ENCODE measurements around the gene CCDC170. TPM values are rescaled to one million over a fixed set of nuclear protein-coding genes. Genes with fewer than 3 reads are reported as not detected.

The CCDC170 gene
- total and polyA plus RNA-seq, 2 of the 8 experiments (the other 6 are each of a cell fraction or from before 2014, with no cell fraction given), result 0.06 to 0.09 TPM

- no peaks in the 10 kb centered on the region; a peak in 2 of 7 replicates for H3K4me1 ChIP-seq (replicated peaks in 1 of 4; ENCODE audit: control insufficient read depth in 3 of 4, insufficient read depth in 4 of 4, low read length in 3 of 4)
- H4K91ac ChIP-seq (replicated peaks; ENCODE audit: insufficient read length, low read length), result no peak overlapping the region
- no peak overlapping the region for H2AFZ ChIP-seq (ENCODE audit: low read length)
- no peak overlapping the region for H3K9ac ChIP-seq (replicated peaks in 1 of 4; ENCODE audit: extremely low read depth in 1 of 4, low read depth in 3 of 4, low read length in 3 of 4)
- ChIA-PET POLR2A (ENCODE audit: partially characterized antibody) (no interaction called here), CTCF (ENCODE audit: partially characterized antibody) (interaction anchor here (0.6 to 0.9 kb wide), 2 partner anchors 20 to 33 kb away, joined by 3 read pairs; no protein-coding TSS in a partner anchor)
- DNase-seq (ENCODE audit: low read depth in 1 of 2, low spot score in 2 of 2), result no peak
- H3K4me3 ChIP-seq (ENCODE audit: extremely low read depth in 1 of 4, insufficient read depth in 2 of 4, low read depth in 3 of 4, low read length in 4 of 4), result no peak overlapping the region
- no peaks in the 10 kb centered on the region for H3K79me1 ChIP-seq (ENCODE audit: low read depth, low read length)
- H2BK15ac ChIP-seq (ENCODE audit: low read length), result no peak overlapping the region
- no peak overlapping the region for H2BK20ac ChIP-seq (ENCODE audit: low read length)
- H3K4ac ChIP-seq (replicated peaks; ENCODE audit: insufficient read length, low read depth, low read length), result no peak overlapping the region
- H3K23me2 ChIP-seq (ENCODE audit: low read depth, low read length), result no peaks in the 10 kb centered on the region
- no peak overlapping the region for H4K5ac ChIP-seq (ENCODE audit: insufficient read length, low read depth, low read length)
- H4K20me1 ChIP-seq (replicated peaks in 1 of 2; ENCODE audit: control insufficient read depth in 1 of 2, insufficient read depth in 2 of 2, low read length in 2 of 2), result no peaks in the 10 kb centered on the region
- WGBS, 2 experiments (ENCODE audit: extremely low coverage in 1 of 2, insufficient coverage in 1 of 2, insufficient read length in 1 of 2, insufficient replicate concordance in 2 of 2, low coverage in 1 of 2, low lambda C conversion rate in 2 of 2, missing lambda C conversion rate in 1 of 2), result 82% methylated on average over 4 of the region's 4 CpGs; no CpG with 5 or more reads in 1 of the 2 experiments
- no peak overlapping the region for H2BK12ac ChIP-seq (ENCODE audit: low read depth, low read length)
- H3K27me3 ChIP-seq (replicated peaks in 1 of 4; ENCODE audit: control insufficient read depth in 3 of 4, extremely low read depth in 1 of 4, insufficient read depth in 3 of 4, low read length in 3 of 4), result no peaks in the 10 kb centered on the region
- H3K14ac ChIP-seq (ENCODE audit: insufficient read length), result no peak overlapping the region
- TF ChIP-seq NRF1 (IDR thresholded peaks at IDR 0.05; ENCODE audit: low read depth, low read length) (no peak), POLR2AphosphoS5 (IDR thresholded peaks at IDR 0.05; ENCODE audit: low read depth, low read length) (no peak), CREB1 (IDR thresholded peaks at IDR 0.05) (no peak), KDM4A (IDR thresholded peaks at IDR 0.05; ENCODE audit: low read depth, low read length, severe bottlenecking) (no peak)
- peaks cover 2 to 6% of the 10 kb centered on the region in 2 experiments; a peak in 2 of 4 replicates for H3K9me3 ChIP-seq (ENCODE audit: insufficient read depth in 2 of 2, low read depth in 1 of 2, low read length in 1 of 2)
- H3K27ac ChIP-seq (ENCODE audit: low read depth, low read length), result no peak overlapping the region
- H3K56ac ChIP-seq (replicated peaks; ENCODE audit: insufficient read length, low read depth, low read length), result no peak overlapping the region
- H2AK5ac ChIP-seq (ENCODE audit: low read depth, low read length), result no peak overlapping the region
- no peak overlapping the region for H3K18ac ChIP-seq (ENCODE audit: extremely low read depth, low read length)
- no peaks in the 10 kb centered on the region for H3K79me2 ChIP-seq (ENCODE audit: control insufficient read depth in 1 of 2, insufficient read depth in 2 of 2, low read length in 2 of 2)
- H2BK120ac ChIP-seq (replicated peaks; ENCODE audit: low read depth, low read length), result no peak overlapping the region
- no peaks in the 10 kb centered on the region for H3K36me3 ChIP-seq (ENCODE audit: control insufficient read depth in 2 of 4, insufficient read depth in 4 of 4, low read length in 3 of 4)
- FAIRE-seq, result no peak
- H3K23ac ChIP-seq (ENCODE audit: insufficient read length), result no peak overlapping the region
- H2BK5ac ChIP-seq (ENCODE audit: low read depth, low read length), result no peak overlapping the region
- no peak overlapping the region for H3K4me2 ChIP-seq (ENCODE audit: insufficient read depth in 1 of 2, low read depth in 2 of 2, low read length in 2 of 2)
- no peak overlapping the region for H4K8ac ChIP-seq (ENCODE audit: extremely low read depth, insufficient read depth, low read length)
These were observed 164.3 kb downstream of the CCDC170 start for GRCh38 chr6:151658091-151658490.
